GM12864 (cell line): ENCODE measurements around the gene ASB15.

Experiments
- DNase-seq: peaks from one replicate; pipeline ENCODE4 v3.0.0-alpha.2; 2011; ENCODE audit warnings: low read depth
- H3K4me3 ChIP-seq: 2 replicates; pipeline ENCODE4 v1.5.1; 2011; ENCODE audit warnings: mild to moderate bottlenecking, low read depth, low read length, control low read depth
- TF ChIP-seq, protein P1 (sequence below): IDR thresholded peaks from 2 replicates; pipeline ENCODE4 v1.5.1; 2011; ENCODE audit warnings: low read depth, mild to moderate bottlenecking, moderate library complexity, low read length, control low read depth, inconsistent platforms; ENCODE audit errors: missing control alignments

Gene ASB15

DNA sequence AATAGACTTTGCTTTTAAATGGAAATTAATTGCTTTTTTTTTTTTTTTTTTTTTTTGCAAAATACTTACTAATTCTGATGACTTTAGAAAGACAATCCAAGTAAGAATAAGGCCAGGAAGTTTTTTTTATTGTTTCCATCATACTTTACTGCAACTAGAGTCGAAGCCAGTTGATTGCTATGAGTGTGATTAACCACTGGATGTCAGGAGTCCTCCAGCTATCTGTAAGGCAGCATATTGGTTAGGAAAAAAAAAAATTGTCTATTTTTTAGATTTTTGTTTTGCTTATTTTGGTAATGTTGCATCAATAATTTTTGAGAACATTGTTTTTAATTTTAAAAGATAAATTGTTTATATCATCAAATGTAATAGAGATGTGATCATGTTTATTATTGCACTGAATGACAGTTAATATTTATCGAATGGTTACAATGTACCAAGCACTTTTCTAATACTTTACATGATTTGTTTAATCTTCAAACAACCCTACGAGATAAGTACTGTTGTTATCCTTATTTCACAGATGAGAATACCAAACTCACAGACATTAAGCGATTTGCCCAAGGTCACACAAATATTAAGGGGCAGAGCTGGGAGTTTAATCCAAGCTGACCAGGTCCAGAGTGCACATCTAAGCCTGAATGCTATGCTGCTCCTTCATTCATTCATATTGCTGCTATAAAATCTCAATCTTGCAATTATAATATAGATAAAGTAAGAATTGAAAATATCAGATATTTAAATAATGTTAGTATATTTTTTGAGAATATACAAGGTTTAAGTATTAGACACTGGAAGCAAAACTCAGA is 34.1 kb downstream of the ASB15 start:
- TF ChIP-seq, protein P1, sequence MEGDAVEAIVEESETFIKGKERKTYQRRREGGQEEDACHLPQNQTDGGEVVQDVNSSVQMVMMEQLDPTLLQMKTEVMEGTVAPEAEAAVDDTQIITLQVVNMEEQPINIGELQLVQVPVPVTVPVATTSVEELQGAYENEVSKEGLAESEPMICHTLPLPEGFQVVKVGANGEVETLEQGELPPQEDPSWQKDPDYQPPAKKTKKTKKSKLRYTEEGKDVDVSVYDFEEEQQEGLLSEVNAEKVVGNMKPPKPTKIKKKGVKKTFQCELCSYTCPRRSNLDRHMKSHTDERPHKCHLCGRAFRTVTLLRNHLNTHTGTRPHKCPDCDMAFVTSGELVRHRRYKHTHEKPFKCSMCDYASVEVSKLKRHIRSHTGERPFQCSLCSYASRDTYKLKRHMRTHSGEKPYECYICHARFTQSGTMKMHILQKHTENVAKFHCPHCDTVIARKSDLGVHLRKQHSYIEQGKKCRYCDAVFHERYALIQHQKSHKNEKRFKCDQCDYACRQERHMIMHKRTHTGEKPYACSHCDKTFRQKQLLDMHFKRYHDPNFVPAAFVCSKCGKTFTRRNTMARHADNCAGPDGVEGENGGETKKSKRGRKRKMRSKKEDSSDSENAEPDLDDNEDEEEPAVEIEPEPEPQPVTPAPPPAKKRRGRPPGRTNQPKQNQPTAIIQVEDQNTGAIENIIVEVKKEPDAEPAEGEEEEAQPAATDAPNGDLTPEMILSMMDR, result peak; percentile 23
- H3K4me3 ChIP-seq, result no peak overlapping the region
- DNase-seq, result no peak

DNA sequence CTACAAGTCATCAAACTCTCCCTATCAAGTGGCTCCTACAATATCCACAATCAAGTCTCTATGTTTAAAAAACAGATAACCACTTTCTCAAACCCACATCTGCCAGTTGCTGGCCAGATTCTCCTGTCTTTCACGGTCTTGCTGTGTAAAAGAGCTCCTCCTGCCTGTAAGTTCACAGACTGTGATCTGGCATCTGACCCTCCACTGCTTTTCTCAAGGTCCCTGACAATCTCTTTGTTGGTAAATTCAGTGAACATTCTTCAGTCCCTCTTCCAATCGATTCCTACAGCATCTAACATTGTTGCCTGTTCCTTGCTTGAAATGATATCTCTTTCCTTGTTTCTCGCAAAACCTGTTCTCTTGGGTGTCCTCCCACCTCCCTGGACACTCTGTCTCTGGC is 35.6 kb downstream of the ASB15 start:
- no peak overlapping the region for H3K4me3 ChIP-seq
- TF ChIP-seq, protein P1, result no peak
- no peak for DNase-seq

DNA sequence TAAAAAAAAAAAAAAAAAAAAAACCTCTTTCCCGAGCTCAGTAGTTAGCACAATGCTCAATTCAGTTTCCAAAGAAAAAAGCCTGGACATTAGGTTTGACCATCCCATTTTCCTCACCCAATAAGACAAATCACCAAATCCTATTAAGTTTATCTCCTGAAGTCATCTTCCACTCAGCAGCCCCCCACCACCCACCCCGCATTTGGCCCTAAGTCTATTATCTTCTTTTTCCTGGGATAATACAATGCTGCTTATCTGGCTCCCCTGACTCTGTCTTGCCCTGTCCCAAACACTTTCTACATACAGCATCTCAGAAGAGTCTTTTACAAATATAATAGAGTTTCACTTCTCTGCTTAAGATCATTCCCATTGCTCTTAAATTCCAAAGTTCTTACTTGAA is 36.3 kb downstream of the ASB15 start:
- no peak for DNase-seq
- H3K4me3 ChIP-seq, result no peak overlapping the region
- TF ChIP-seq, protein P1, result no peak

DNA sequence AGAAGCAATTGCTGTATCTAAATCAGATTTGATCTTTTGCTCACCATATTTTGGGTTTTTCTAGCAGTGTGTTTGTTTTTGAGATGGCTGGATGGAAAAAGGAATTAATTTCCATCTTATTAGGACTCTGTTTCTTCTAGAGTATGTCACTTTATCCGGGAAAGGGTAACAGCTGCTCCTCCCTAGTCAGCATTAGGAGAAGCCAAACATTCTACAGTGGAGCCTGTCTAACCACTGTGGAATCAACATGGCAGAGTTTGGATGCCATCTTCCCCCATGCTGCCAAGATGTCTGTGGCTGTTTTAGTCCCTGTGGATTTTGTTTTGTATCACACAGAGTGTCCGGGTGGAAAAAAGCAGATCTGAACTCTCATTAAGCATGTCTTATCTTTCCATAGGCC is 38.0 kb downstream of the ASB15 start:
- DNase-seq, result no peak
- no peak overlapping the region for H3K4me3 ChIP-seq
- TF ChIP-seq, protein P1, result no peak

DNA sequence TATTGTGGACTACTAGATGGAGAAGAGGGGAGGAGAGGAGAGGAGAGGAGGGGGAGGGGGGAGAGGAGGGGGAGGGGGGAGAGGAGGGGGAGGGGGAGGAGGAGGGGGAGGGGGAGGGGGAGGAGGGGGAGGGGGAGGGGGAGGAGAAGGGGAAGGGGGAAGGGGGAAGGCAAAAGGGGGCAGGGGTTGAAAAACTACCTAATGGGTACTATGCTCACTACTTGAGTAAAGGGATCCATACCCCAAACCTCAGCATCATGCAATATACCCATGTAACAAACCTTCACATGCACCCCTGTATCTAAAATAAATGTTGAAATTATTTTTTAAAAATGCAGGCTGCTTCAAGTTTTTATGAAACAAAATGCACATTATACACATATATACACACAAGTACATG is 39.0 kb downstream of the ASB15 start:
- TF ChIP-seq, protein P1, result no peak
- DNase-seq, result no peak
- no peak overlapping the region for H3K4me3 ChIP-seq

DNA sequence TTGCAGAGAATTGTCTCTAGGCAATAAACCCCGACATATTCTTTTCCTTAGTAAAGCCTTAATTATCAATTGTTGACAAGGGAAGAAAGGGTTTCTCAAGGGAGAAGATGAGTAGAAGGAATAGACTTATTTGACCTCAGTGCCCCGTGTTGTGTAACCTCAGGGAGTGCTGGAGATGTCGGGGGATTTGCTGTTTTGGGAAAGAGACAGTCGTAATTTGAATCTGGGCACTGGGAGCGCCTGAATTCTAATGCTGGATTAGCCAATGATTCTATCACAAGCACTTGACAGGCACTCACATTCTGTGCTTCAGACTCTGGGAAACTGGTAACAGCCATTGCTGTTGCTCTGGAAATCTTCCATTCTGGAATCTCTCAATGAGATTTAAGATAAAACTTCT is 40.3 kb downstream of the ASB15 start:
- TF ChIP-seq, protein P1, result no peak
- DNase-seq, result no peak
- no peak overlapping the region for H3K4me3 ChIP-seq
